SK-N-DZ (cell line): ENCODE results near the gene PNCK. TPM values are rescaled to one million over a fixed set of nuclear protein-coding genes. Genes with fewer than 3 reads are reported as not detected.
"Not testable (repeated sequence)": the region's sequence is repeated elsewhere in the genome, so short reads cannot be mapped to it uniquely, and the experiment has no call there.

ENCODE experiments used
- DNase-seq: peaks from one replicate; pipeline ENCODE4 v3.0.0-alpha.2; 2015; ENCODE audit warnings: low spot score
- polyA plus RNA-seq, 2 experiments: library from polyadenylated mRNA; depleted of rRNA; stranded (reverse); fragments of >200 nt; gene quantifications; 2 replicates each; pipeline ENCODE4 v1.2.3, GENCODE V29; 2014

Gene PNCK
- 3.5 and 6.9 TPM in 2 replicates for polyA plus RNA-seq (2014; cell fraction: cytosol; rRNA removed)
- 33.5 and 43.9 TPM in 2 replicates for polyA plus RNA-seq (2014; cell fraction: nucleus; rRNA removed)

- DNase-seq = no peak
These were observed at the start of gene PNCK for GRCh38 chrX:153673428-153674218. Gene PNCK, minus strand, starts transcription at chrX:153673813. Its CDS starts 737 bp downstream, at chrX:153673076.

- no peak for DNase-seq
These were observed 49.2 kb upstream of the PNCK start for GRCh38 chrX:153722704-153723350.

GRCh38 chrX:153719701-153720100 is 46.1 kb upstream of the PNCK start:
- DNase-seq = no peak

- DNase-seq = no peak
These were observed 45.6 kb upstream of the PNCK start for GRCh38 chrX:153719238-153719637.

- no peak for DNase-seq
These were observed 43.8 kb upstream of the PNCK start for GRCh38 chrX:153717445-153717844.

- no peak for DNase-seq
These were observed 40.6 kb upstream of the PNCK start for GRCh38 chrX:153714256-153714655.

- no peak for DNase-seq
These were observed 36.4 kb upstream of the PNCK start for GRCh38 chrX:153709726-153710674.

- peak; percentile 62 for DNase-seq
These were observed 34.8 kb upstream of the PNCK start for GRCh38 chrX:153708415-153708814.

GRCh38 chrX:153707406-153707805 is 33.8 kb upstream of the PNCK start:
- no peak for DNase-seq

GRCh38 chrX:153706799-153707198 is 33.2 kb upstream of the PNCK start:
- DNase-seq = no peak

- not testable (repeated sequence) for DNase-seq
These were observed 31.9 kb upstream of the PNCK start for GRCh38 chrX:153705403-153706060.

GRCh38 chrX:153704631-153705402 is 31.2 kb upstream of the PNCK start:
- not testable (repeated sequence) for DNase-seq

- DNase-seq = no peak
These were observed 30.5 kb upstream of the PNCK start for GRCh38 chrX:153704021-153704526.

GRCh38 chrX:153703036-153703370 is 29.4 kb upstream of the PNCK start:
- no peak for DNase-seq

GRCh38 chrX:153702336-153703035 is 28.9 kb upstream of the PNCK start:
- DNase-seq = no peak

- DNase-seq = no peak
These were observed 28.1 kb upstream of the PNCK start for GRCh38 chrX:153701706-153702105.

- no peak for DNase-seq
These were observed 27.4 kb upstream of the PNCK start for GRCh38 chrX:153700967-153701366.

GRCh38 chrX:153700376-153700945 is 26.8 kb upstream of the PNCK start:
- DNase-seq = no peak

GRCh38 chrX:153699784-153700371 is 26.3 kb upstream of the PNCK start:
- DNase-seq = not testable (repeated sequence)
